ENCODE measurements around the gene HPCAL4.

GRCh38 chr1:39733161-39733560 lies 41.9 kb upstream of the HPCAL4 start:
- TF ChIP-seq CTCF (IDR thresholded peaks at IDR 0.05; ENCODE audit: low read depth, low read length) (no peak), EZH2phosphoT487 (IDR thresholded peaks at IDR 0.05; ENCODE audit: low read depth) (no peak)

Data from OCI-LY3 (cell line).